ENCODE measurements around the gene PPP1R12A.

PPP1R12A gene

DNA sequence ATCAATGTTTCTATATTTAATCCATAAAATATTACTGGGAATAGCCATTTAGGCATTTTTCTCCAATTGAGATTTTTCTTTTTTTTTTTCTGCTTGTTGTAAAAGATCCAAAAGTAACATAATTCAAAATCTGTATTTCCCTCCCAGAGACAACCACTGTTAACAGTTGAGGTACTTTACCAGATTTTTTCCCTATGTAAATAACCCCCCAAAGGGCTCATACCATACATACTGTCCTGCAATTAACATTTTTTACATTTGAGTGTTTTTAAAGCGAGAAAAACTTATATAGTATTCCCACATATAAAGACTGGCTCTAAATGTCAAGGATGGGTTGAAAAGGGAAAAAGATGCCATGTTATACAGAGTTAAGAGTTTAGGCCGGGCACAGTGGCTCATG, 18.1 kb downstream of the PPP1R12A start:
- Histone ChIP-seq H3K9ac (ENCODE audit: low read length) (no peak overlapping the region), H3K27me3 (ENCODE audit: control insufficient read depth in 1 of 2, insufficient read depth in 2 of 2, low read length in 2 of 2) (no peaks in the 10 kb centered on the region), H3K4me3 (ENCODE audit: low read depth in 1 of 2, low read length in 2 of 2) (no peak overlapping the region), H3K36me3 (ENCODE audit: insufficient read depth, low read length) (no peaks in the 10 kb centered on the region), H3K4me1 (ENCODE audit: insufficient read depth, low read length) (peaks cover 70% of the 10 kb centered on the region), H3K9me3 (ENCODE audit: low read length) (no peaks in the 10 kb centered on the region), H3K27ac (ENCODE audit: low read depth, low read length) (no peak overlapping the region)

DNA sequence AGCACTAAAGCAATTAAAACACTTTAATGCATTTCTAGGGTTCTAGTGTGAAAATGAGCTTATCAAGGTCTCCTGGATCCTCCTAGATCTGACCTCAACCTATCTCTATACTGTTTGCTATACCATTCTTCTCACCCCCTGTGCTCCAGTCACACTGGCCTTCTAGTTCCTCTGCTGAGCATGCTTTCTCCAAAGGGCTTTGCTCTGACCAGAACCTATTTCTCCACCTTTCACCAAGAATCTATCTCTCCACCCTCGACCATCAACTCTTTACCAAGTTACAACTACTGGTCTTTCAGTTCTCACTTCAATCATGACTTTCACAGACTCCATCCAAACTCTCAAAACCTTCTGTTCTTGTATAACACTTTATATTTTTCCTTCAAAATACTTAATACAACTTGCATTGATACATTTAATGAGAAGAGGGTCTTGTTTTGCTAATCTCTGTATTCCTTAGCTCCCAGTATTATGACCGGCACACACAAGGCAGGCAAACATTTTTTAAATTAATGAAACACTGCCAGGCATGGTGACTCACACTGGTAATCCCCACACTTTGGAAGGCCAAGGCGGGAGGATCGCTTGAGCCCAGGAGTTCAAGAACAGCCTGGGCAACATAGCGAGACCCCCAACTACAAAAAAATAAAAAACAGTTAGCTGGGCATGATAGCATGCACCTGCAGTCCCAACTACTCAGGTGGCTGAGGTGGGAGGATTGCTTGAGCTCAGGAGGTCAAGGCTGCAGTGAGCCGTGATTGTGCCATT, 22.8 kb downstream of the PPP1R12A start:
- Histone ChIP-seq H3K36me3 (ENCODE audit: insufficient read depth, low read length) (no peaks in the 10 kb centered on the region), H3K4me3 (ENCODE audit: low read depth in 1 of 2, low read length in 2 of 2) (no peak overlapping the region), H3K27ac (ENCODE audit: low read depth, low read length) (no peak overlapping the region), H3K27me3 (ENCODE audit: control insufficient read depth in 1 of 2, insufficient read depth in 2 of 2, low read length in 2 of 2) (no peaks in the 10 kb centered on the region), H3K9ac (ENCODE audit: low read length) (no peak overlapping the region), H3K9me3 (ENCODE audit: low read length) (no peaks in the 10 kb centered on the region), H3K4me1 (ENCODE audit: insufficient read depth, low read length) (peaks cover 71% of the 10 kb centered on the region)

DNA sequence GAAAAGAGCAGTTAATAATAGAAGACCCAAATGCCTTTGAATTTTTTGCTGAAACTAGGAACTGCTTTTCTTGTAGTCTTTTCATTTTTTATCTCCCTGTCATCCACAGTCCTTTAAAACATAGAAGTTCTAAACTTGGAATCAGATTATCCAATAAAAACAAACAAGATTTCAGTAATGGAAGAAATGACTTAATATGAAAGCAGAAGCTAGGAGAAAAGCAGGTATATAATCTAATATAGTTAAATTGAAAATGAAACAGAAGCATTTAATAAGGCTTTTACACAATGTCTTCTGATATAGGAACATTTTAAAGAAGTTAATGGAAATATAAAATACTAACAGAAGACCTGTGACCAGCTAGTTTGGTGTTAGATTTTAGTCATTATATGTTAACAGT, 26.5 kb downstream of the PPP1R12A start:
- H3K9me3 ChIP-seq (ENCODE audit: low read length): no peaks in the 10 kb centered on the region
- no peak overlapping the region for H3K27ac ChIP-seq (ENCODE audit: low read depth, low read length)
- H3K4me3 ChIP-seq (ENCODE audit: low read depth in 1 of 2, low read length in 2 of 2): no peak overlapping the region
- H3K36me3 ChIP-seq (ENCODE audit: insufficient read depth, low read length): no peaks in the 10 kb centered on the region
- H3K4me1 ChIP-seq (ENCODE audit: insufficient read depth, low read length): peaks cover 59% of the 10 kb centered on the region
- no peaks in the 10 kb centered on the region for H3K27me3 ChIP-seq (ENCODE audit: control insufficient read depth in 1 of 2, insufficient read depth in 2 of 2, low read length in 2 of 2)
- no peak overlapping the region for H3K9ac ChIP-seq (ENCODE audit: low read length)

DNA sequence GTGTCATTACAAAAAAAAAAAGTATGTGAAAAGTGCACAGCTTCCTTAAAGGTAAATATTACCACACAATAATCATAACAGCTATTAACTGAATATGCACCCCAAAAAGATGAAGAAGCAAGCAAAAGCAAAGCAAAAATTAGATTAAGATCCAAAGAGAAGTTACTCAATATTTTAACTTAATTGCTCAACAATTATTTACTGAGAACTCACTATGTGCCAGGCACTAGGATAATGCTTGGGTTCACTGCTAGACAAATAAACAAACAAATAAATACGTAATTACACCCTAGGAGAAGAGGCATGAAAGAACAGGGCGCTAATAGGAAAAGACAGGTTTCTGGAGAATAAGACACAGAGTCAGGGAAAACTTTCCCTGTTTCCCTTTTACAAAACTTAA, 33.4 kb downstream of the PPP1R12A start:
- Histone ChIP-seq H3K27ac (ENCODE audit: low read depth, low read length) (no peak overlapping the region), H3K9me3 (ENCODE audit: low read length) (no peaks in the 10 kb centered on the region), H3K27me3 (ENCODE audit: control insufficient read depth in 1 of 2, insufficient read depth in 2 of 2, low read length in 2 of 2) (no peaks in the 10 kb centered on the region), H3K9ac (ENCODE audit: low read length) (no peak overlapping the region), H3K36me3 (ENCODE audit: insufficient read depth, low read length) (no peaks in the 10 kb centered on the region), H3K4me3 (ENCODE audit: low read depth in 1 of 2, low read length in 2 of 2) (no peak overlapping the region), H3K4me1 (ENCODE audit: insufficient read depth, low read length) (peaks cover 51% of the 10 kb centered on the region)

DNA sequence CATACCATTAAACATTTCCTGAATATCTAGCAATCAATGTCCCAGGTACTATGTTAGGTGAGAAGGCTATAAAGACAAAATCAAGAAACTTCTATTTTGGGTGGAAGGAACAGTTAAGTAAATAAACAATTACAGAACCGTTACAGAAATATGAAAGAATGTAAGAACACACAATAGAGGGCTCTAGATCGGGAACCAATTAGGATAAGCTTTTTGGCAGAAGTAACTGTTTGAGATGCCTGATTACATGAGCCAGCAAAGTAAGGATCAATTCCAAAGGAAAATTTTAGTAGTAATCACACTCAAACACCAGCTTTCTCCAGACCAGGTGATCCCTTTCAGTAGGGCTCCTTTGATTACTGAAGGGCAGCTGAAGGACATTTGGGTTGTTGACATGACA, 33.9 kb downstream of the PPP1R12A start:
- Histone ChIP-seq H3K36me3 (ENCODE audit: insufficient read depth, low read length) (no peaks in the 10 kb centered on the region), H3K4me1 (ENCODE audit: insufficient read depth, low read length) (peaks cover 53% of the 10 kb centered on the region), H3K9ac (ENCODE audit: low read length) (no peak overlapping the region), H3K27ac (ENCODE audit: low read depth, low read length) (no peak overlapping the region), H3K9me3 (ENCODE audit: low read length) (no peaks in the 10 kb centered on the region), H3K27me3 (ENCODE audit: control insufficient read depth in 1 of 2, insufficient read depth in 2 of 2, low read length in 2 of 2) (no peaks in the 10 kb centered on the region), H3K4me3 (ENCODE audit: low read depth in 1 of 2, low read length in 2 of 2) (no peak overlapping the region)

DNA sequence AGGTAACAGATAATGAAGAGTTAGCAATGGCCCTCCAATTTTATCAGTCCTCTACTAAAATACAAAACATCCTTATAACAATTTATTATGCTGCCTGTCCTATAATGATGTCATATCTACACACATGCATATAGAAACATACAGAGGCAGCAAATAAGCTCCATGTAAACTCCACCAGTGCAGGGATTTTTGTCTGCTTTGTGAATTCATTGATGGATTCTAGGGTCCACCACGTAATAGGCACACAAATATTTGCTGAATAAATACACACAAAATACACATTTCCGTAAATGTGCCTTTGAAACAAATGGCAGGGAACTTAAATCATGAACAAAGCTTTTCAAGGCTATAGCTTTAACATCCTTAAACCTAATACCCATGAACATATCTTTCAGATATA, 34.7 kb downstream of the PPP1R12A start:
- Histone ChIP-seq H3K27ac (ENCODE audit: low read depth, low read length) (no peak overlapping the region), H3K9ac (ENCODE audit: low read length) (no peak overlapping the region), H3K27me3 (ENCODE audit: control insufficient read depth in 1 of 2, insufficient read depth in 2 of 2, low read length in 2 of 2) (no peaks in the 10 kb centered on the region), H3K36me3 (ENCODE audit: insufficient read depth, low read length) (no peaks in the 10 kb centered on the region), H3K4me3 (ENCODE audit: low read depth in 1 of 2, low read length in 2 of 2) (no peak overlapping the region), H3K9me3 (ENCODE audit: low read length) (no peaks in the 10 kb centered on the region), H3K4me1 (ENCODE audit: insufficient read depth, low read length) (peaks cover 53% of the 10 kb centered on the region)

DNA sequence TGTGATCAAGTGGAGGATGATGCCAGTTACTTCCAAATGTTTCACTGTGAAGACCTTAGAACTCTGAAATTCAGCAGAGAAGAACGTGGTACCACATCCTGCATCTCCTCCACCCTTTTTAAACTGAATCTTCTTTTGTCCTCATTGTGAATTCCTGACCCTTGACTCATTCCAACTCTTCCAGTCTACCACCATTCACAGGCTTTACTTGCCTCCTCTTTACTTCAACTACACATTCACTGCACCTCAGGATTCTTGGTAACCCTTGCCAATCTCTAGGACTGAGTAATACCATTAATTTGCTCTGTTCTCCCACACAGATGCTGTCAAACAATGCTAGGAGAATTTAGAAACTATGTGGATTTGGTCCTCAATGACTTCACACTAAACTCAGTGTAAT, 37.3 kb downstream of the PPP1R12A start:
- Histone ChIP-seq H3K4me3 (ENCODE audit: low read depth in 1 of 2, low read length in 2 of 2) (no peak overlapping the region), H3K36me3 (ENCODE audit: insufficient read depth, low read length) (no peaks in the 10 kb centered on the region), H3K9me3 (ENCODE audit: low read length) (no peaks in the 10 kb centered on the region), H3K27ac (ENCODE audit: low read depth, low read length) (no peak overlapping the region), H3K9ac (ENCODE audit: low read length) (no peak overlapping the region), H3K4me1 (ENCODE audit: insufficient read depth, low read length) (peaks cover 64% of the 10 kb centered on the region), H3K27me3 (ENCODE audit: control insufficient read depth in 1 of 2, insufficient read depth in 2 of 2, low read length in 2 of 2) (no peaks in the 10 kb centered on the region)

DNA sequence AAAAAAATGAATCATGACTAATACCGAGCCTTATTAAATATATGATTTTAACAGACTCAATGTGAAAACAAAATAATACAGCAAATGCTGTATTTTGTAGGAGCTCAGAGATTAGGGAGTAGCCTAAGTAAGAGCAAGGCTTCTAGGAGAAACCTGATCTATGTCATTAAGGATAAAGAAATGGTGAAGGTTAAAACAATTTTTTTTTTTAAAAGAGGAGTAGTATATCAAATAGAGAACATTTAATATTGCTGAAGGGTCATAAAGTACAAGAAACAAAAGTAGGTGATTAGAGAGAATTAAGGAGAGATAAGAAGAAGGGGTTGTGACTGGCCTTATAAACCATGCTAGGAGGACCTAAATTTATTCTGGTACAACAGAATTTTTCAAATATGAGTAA, 39.1 kb downstream of the PPP1R12A start:
- no peaks in the 10 kb centered on the region for H3K27me3 ChIP-seq (ENCODE audit: control insufficient read depth in 1 of 2, insufficient read depth in 2 of 2, low read length in 2 of 2)
- H3K36me3 ChIP-seq (ENCODE audit: insufficient read depth, low read length): no peaks in the 10 kb centered on the region
- no peaks in the 10 kb centered on the region for H3K9me3 ChIP-seq (ENCODE audit: low read length)
- no peak overlapping the region for H3K9ac ChIP-seq (ENCODE audit: low read length)
- H3K4me1 ChIP-seq (ENCODE audit: insufficient read depth, low read length): peaks cover 56% of the 10 kb centered on the region
- H3K27ac ChIP-seq (ENCODE audit: low read depth, low read length): no peak overlapping the region
- no peak overlapping the region for H3K4me3 ChIP-seq (ENCODE audit: low read depth in 1 of 2, low read length in 2 of 2)

DNA sequence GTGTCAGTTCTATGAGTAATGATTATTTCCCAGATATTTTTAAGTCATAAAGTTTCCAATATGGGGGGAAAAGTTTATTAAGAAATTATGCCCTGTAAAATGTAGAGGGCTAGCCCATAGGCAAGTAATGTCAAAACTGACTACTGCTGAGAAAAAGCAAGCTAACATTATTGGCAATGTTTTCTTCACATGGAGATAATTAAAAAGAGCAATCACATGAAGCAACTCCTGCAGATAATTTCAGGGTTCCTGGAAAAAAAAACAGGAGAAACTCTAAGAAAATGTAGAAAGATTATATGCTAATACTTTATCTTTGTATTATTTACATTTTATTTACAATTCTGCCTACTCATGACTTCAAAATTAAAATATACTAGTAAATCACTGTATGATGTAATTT, 39.8 kb downstream of the PPP1R12A start:
- Histone ChIP-seq H3K27ac (ENCODE audit: low read depth, low read length) (no peak overlapping the region), H3K9me3 (ENCODE audit: low read length) (no peaks in the 10 kb centered on the region), H3K36me3 (ENCODE audit: insufficient read depth, low read length) (no peaks in the 10 kb centered on the region), H3K9ac (ENCODE audit: low read length) (no peak overlapping the region), H3K27me3 (ENCODE audit: control insufficient read depth in 1 of 2, insufficient read depth in 2 of 2, low read length in 2 of 2) (no peaks in the 10 kb centered on the region), H3K4me3 (ENCODE audit: low read depth in 1 of 2, low read length in 2 of 2) (no peak overlapping the region), H3K4me1 (ENCODE audit: insufficient read depth, low read length) (peaks cover 54% of the 10 kb centered on the region)

DNA sequence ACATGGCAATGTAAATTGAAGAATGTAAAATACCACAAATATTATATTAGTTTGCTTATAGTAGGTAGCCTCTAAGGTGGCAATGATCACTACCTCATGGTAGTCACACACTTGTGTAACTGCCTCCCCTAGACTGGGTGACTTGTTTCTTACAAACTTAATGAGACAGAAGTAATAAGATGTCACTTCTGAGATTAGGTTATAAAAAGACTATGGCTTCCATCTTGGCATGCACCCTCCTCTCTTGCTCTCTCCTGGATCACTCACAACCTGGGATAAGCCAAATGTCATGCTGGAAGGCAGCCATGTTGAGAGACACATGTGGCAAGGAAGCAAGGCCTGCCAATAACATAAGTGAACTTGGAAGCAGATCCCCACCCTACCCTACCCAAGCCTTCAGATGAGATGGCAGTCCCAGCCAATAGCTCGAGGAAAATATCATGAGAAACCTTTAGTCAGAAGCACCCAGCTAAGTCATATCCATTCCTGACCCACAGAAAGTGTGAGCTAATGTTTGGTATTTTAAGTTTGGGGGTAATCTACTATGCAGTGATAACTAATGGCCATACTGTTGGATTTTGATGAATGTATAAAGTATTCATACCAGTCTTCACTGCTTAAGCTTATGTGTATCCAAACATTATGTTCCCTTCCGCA, 43.3 kb downstream of the PPP1R12A start:
- Histone ChIP-seq H3K36me3 (ENCODE audit: insufficient read depth, low read length) (no peaks in the 10 kb centered on the region), H3K9ac (ENCODE audit: low read length) (no peak overlapping the region), H3K9me3 (ENCODE audit: low read length) (no peaks in the 10 kb centered on the region), H3K4me1 (ENCODE audit: insufficient read depth, low read length) (peaks cover 69% of the 10 kb centered on the region), H3K27me3 (ENCODE audit: control insufficient read depth in 1 of 2, insufficient read depth in 2 of 2, low read length in 2 of 2) (no peaks in the 10 kb centered on the region), H3K27ac (ENCODE audit: low read depth, low read length) (no peak overlapping the region), H3K4me3 (ENCODE audit: low read depth in 1 of 2, low read length in 2 of 2) (no peak overlapping the region)

DNA sequence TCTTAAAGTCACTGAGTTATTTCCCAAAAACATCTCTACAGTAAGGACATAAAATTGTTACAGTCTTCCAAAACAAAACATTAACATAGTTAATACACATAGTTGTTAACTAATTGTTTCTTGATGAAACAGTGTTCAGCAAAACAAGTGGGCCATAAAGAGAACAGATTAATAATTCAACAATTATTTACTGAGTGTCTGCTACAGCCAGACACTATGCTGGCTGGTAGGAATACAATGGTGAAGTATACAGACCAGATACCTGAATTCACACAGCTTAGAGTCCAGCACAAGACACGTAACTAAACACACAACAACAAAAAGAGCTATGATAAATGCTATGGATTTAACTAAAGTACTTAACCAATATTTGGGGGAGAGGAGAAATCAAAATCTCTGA, 47.0 kb downstream of the PPP1R12A start:
- Histone ChIP-seq H3K9ac (ENCODE audit: low read length) (no peak overlapping the region), H3K36me3 (ENCODE audit: insufficient read depth, low read length) (no peaks in the 10 kb centered on the region), H3K9me3 (ENCODE audit: low read length) (no peaks in the 10 kb centered on the region), H3K4me3 (ENCODE audit: low read depth in 1 of 2, low read length in 2 of 2) (no peak overlapping the region), H3K27me3 (ENCODE audit: control insufficient read depth in 1 of 2, insufficient read depth in 2 of 2, low read length in 2 of 2) (no peaks in the 10 kb centered on the region), H3K27ac (ENCODE audit: low read depth, low read length) (peak overlapping the region; percentile 7), H3K4me1 (ENCODE audit: insufficient read depth, low read length) (peaks cover 65% of the 10 kb centered on the region)
